ENCODE measurements around the gene BEST3. TPM values are rescaled to one million over a fixed set of nuclear protein-coding genes. Genes with fewer than 3 reads are reported as not detected.

BEST3 gene
- total and polyA plus RNA-seq, 2 donors (not counting 1 experiment from before 2014, with no cell fraction given), result not detected

GRCh38 chr12:69642531-69642930 lies 56.6 kb downstream of the BEST3 start:
- no peaks in the 10 kb centered on the region for H3K79me2 ChIP-seq (ENCODE audit: control insufficient read depth, insufficient read depth, low read length)
- no peak overlapping the region for H3K27ac ChIP-seq (ENCODE audit: insufficient read depth, low read length)
- no peaks in the 10 kb centered on the region for H3K4me1 ChIP-seq (ENCODE audit: control insufficient read depth, extremely low read depth, insufficient read depth, low read length)
- no peaks in the 10 kb centered on the region for H4K20me1 ChIP-seq (ENCODE audit: control insufficient read depth, extremely low read depth, insufficient read depth, low read length)
- no peak overlapping the region for H3K9ac ChIP-seq (ENCODE audit: insufficient read depth, low read length)
- no peak overlapping the region for H3K4me3 ChIP-seq (replicated peaks in 1 of 4; ENCODE audit: control extremely low read depth in 1 of 4, insufficient read depth in 1 of 4, low read depth in 3 of 4, low read length in 4 of 4)
- no peaks in the 10 kb centered on the region for H3K36me3 ChIP-seq (ENCODE audit: control insufficient read depth, insufficient read depth, low read length)
- TF ChIP-seq EZH2 (IDR thresholded peaks at IDR 0.05; ENCODE audit: low read length, missing control alignments), result no peak
- TF ChIP-seq CTCF (conservative IDR thresholded peaks at IDR 0.05 in 1 of 2, IDR thresholded peaks at IDR 0.05 in 1 of 2; ENCODE audit: low read depth in 1 of 2, low read length in 2 of 2), result no peak
- no peak overlapping the region for H2AFZ ChIP-seq (ENCODE audit: low read length)
- no peak for DNase-seq (ENCODE audit: low read depth in 2 of 2)
- no peaks in the 10 kb centered on the region for H3K27me3 ChIP-seq (ENCODE audit: control insufficient read depth, insufficient read depth, low read length)
- no peaks in the 10 kb centered on the region for H3K9me3 ChIP-seq (ENCODE audit: control insufficient read depth, insufficient read depth, low read depth, low read length)
- no peak overlapping the region for H3K4me2 ChIP-seq (ENCODE audit: extremely low read depth, insufficient read depth, low read length)

- no peak for DNase-seq (ENCODE audit: low read depth in 2 of 2)
- no peaks in the 10 kb centered on the region for H3K4me1 ChIP-seq (ENCODE audit: control insufficient read depth, extremely low read depth, insufficient read depth, low read length)
- no peak overlapping the region for H2AFZ ChIP-seq (ENCODE audit: low read length)
- H3K27me3 ChIP-seq (ENCODE audit: control insufficient read depth, insufficient read depth, low read length), result no peaks in the 10 kb centered on the region
- H3K36me3 ChIP-seq (ENCODE audit: control insufficient read depth, insufficient read depth, low read length), result no peaks in the 10 kb centered on the region
- H3K4me2 ChIP-seq (ENCODE audit: extremely low read depth, insufficient read depth, low read length), result no peak overlapping the region
- no peak overlapping the region for H3K4me3 ChIP-seq (replicated peaks in 1 of 4; ENCODE audit: control extremely low read depth in 1 of 4, insufficient read depth in 1 of 4, low read depth in 3 of 4, low read length in 4 of 4)
- H3K79me2 ChIP-seq (ENCODE audit: control insufficient read depth, insufficient read depth, low read length), result no peaks in the 10 kb centered on the region
- TF ChIP-seq EZH2 (IDR thresholded peaks at IDR 0.05; ENCODE audit: low read length, missing control alignments) (no peak), CTCF (conservative IDR thresholded peaks at IDR 0.05 in 1 of 2, IDR thresholded peaks at IDR 0.05 in 1 of 2; ENCODE audit: low read depth in 1 of 2, low read length in 2 of 2) (no peak)
- no peak overlapping the region for H3K9ac ChIP-seq (ENCODE audit: insufficient read depth, low read length)
- H4K20me1 ChIP-seq (ENCODE audit: control insufficient read depth, extremely low read depth, insufficient read depth, low read length), result no peaks in the 10 kb centered on the region
- H3K9me3 ChIP-seq (ENCODE audit: control insufficient read depth, insufficient read depth, low read depth, low read length), result no peaks in the 10 kb centered on the region
- no peak overlapping the region for H3K27ac ChIP-seq (ENCODE audit: insufficient read depth, low read length)
Observed at GRCh38 chr12:69641546-69641945, 57.6 kb downstream of the BEST3 start.

GRCh38 chr12:69639400-69640016 lies 59.6 kb downstream of the BEST3 start:
- H3K79me2 ChIP-seq (ENCODE audit: control insufficient read depth, insufficient read depth, low read length), result no peaks in the 10 kb centered on the region
- no peaks in the 10 kb centered on the region for H3K36me3 ChIP-seq (ENCODE audit: control insufficient read depth, insufficient read depth, low read length)
- H3K9me3 ChIP-seq (ENCODE audit: control insufficient read depth, insufficient read depth, low read depth, low read length), result no peaks in the 10 kb centered on the region
- H3K4me2 ChIP-seq (ENCODE audit: extremely low read depth, insufficient read depth, low read length), result no peak overlapping the region
- H3K27ac ChIP-seq (ENCODE audit: insufficient read depth, low read length), result no peak overlapping the region
- no peaks in the 10 kb centered on the region for H4K20me1 ChIP-seq (ENCODE audit: control insufficient read depth, extremely low read depth, insufficient read depth, low read length)
- DNase-seq (ENCODE audit: low read depth in 2 of 2), result peak; percentile 53 to 71
- H3K9ac ChIP-seq (ENCODE audit: insufficient read depth, low read length), result no peak overlapping the region
- no peaks in the 10 kb centered on the region for H3K27me3 ChIP-seq (ENCODE audit: control insufficient read depth, insufficient read depth, low read length)
- no peak overlapping the region for H2AFZ ChIP-seq (ENCODE audit: low read length)
- TF ChIP-seq CTCF (conservative IDR thresholded peaks at IDR 0.05 in 1 of 2, IDR thresholded peaks at IDR 0.05 in 1 of 2; ENCODE audit: low read depth in 1 of 2, low read length in 2 of 2), result peak; percentile 84 to 97
- TF ChIP-seq EZH2 (IDR thresholded peaks at IDR 0.05; ENCODE audit: low read length, missing control alignments), result no peak
- no peaks in the 10 kb centered on the region for H3K4me1 ChIP-seq (ENCODE audit: control insufficient read depth, extremely low read depth, insufficient read depth, low read length)
- no peak overlapping the region for H3K4me3 ChIP-seq (replicated peaks in 1 of 4; ENCODE audit: control extremely low read depth in 1 of 4, insufficient read depth in 1 of 4, low read depth in 3 of 4, low read length in 4 of 4)

All from fibroblast of lung (primary cell).